ENCODE data around the gene RTN4. TPM values are rescaled to one million over a fixed set of nuclear protein-coding genes. Genes with fewer than 3 reads are reported as not detected.

Gene RTN4
- total RNA-seq, 2 donors from 2014 or later = 237 to 280 TPM

DNA sequence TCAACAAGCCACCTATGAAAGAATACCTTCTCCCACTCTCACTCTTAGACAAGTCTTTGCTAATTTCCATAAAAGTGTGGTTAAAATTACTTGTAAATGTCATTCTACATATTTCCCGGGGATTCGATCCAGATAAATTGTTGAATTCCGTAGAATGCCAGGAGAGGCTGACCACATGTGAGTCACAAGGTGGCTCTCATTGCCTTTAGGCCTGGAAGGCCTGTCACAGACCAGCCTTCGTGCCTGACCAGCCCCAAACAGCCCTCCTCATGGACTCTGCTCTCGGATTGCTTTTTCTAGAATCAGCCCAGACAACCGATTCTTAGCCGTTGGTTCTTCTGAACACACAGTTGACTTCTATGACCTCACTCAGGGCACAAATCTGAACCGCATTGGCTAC, 86.0 kb downstream of the RTN4 start:
- no peak for ATAC-seq
- intact Hi-C loops (cut with DNase I, micrococcal nuclease) = no loop called here
- no peak for DNase-seq

DNA sequence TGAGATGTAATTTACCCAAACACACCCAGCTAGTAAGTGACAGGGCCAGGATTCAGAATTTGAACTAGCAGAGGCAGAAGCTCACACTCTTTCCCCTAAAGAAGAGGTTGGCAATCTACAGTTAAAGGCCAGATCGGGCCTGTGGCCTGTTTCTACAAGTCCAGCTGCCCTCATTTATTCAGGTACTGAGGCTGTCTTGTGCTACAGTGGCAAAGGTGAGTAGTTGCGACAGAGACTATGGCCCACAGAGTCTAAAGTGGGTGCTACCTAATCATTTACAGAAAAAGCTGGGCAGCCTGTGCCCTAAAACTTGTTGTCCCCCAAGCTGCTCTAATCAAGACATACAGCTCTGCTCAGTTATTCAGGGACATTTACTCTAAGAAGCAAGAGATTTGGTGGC, 86.8 kb downstream of the RTN4 start:
- ATAC-seq (peak; percentile 6), DNase-seq (no peak)
- intact Hi-C loops (cut with DNase I, micrococcal nuclease) = no loop called here

DNA sequence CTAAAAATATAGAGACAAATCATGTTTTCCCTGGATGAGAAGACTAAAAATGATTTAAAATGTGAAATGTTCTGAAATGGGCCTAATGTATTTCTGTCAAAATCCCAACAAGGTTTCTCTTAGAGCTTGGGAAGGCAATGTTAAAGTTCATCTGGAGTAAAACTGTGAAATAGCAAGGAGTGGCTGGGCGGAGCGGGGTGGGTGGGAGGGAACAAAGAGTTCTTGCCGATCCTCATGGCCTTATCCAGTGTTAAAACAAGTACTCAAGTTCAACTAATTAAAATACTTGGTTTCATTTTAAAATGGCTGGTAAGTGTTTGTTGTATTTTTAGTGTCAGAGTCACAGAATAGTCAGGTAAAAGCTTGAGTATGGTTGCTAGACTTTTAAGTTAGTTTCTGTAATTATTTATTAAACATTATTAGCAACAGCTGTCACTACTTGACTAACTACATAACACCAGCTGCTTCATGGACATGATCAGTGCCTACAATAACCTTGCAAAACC, 87.3 kb downstream of the RTN4 start:
- ATAC-seq (peak; percentile 80), DNase-seq (no peak)
- intact Hi-C loops (cut with DNase I, micrococcal nuclease) = no loop called here

DNA sequence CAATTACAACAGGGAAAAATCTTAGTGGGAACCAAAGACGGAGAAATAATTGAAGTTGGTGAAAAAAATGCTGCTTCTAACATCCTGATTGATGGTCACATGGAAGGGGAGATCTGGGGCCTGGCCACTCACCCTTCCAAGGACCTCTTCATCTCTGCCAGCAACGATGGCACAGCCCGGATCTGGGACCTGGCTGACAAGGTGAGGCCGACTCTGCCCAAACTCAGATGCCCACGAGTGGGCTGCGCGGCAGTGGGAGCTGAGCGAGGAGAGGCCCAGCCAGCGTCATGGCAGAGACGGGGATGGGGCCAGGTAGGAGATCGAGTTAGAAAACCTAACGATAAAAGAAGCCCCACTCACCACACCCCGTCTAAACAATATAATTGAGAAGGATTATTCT, 87.7 kb downstream of the RTN4 start:
- no peak for DNase-seq
- ATAC-seq = no peak
- intact Hi-C loops (cut with DNase I, micrococcal nuclease) = no loop called here

DNA sequence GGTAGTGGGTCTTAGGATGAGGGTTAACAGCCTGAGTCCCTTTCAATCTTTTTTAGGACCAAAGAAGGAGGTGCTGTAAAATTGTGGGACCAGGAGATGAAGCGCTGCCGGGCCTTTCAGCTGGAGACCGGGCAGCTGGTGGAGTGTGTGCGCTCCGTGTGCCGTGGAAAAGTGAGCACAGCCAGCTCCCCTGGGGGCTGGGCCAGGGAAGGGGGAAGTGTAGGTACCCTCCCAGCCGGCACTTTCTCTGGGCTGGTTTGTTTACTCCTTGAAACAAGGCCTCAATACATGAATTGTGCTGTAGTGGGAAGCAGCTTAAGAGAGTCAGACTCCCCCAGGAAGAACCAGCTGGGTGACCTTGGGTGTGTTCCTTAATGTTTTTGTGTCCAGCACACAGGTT, 90.1 kb downstream of the RTN4 start:
- DNase-seq (no peak), ATAC-seq (no peak)
- intact Hi-C loops (cut with DNase I, micrococcal nuclease) = no loop called here

DNA sequence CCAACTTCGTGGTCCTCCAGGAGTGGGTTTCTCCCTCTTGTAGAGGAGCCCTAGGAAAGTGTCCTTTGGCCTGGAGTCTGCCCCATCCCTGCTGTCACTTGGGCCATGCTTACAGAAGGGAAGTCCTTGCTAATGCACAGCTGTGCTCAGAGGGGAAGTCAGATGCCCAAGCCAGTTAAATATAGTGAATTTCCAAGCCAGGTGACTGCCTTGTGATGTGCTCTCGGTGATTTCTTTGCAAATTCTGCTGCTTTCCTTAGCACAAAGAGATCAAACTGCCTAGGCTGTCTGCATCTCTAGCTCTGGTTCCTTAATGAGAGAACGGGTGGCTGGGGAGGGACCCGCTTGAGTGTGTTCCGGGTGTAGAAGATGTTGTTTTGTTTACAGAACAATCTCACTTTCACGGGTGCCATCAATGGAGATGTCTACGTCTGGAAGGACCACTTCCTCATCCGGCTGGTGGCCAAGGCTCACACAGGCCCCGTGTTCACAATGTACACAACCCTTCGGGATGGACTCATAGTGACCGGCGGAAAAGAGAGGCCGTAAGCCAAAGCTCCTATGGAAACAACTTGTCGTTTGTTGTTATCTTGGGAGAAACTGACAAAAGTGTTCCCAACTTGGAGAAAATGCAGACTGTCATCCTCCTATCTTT, 91.4 kb downstream of the RTN4 start:
- no peak for ATAC-seq
- DNase-seq = no peak
- intact Hi-C loops (cut with DNase I, micrococcal nuclease) = no loop called here

DNA sequence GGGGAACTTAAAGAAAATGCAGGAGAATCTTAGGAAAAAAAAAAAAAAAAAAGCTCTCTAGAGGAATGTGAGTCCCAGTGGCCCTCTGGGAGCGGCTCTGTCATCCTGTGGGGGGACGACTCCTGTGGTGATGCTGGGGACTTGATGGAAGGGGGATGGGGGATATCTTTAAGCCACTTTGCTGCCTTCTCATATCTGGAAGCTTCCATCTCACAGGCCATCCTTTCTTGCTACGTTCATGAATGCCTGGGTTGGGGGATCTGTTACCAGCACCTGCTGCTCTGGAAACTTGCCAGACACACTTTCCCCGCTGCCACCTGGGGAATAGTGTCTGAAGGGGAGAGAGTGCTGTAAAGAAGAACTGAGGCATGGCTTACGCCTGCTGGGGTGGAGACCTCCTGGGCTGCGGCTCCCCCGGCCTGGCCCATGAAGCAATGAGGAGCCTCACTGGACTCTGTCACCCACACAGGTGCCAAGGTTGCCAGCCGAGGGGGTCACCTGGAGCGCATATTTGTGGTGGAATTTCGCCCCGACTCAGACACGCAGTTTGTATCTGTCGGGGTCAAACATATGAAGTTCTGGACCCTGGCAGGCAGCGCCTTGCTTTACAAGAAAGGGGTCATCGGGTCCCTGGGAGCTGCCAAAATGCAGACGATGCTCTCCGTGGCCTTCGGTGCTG, 92.8 kb downstream of the RTN4 start:
- no peak for DNase-seq
- ATAC-seq = no peak
- intact Hi-C loops (cut with DNase I, micrococcal nuclease) = no loop called here

DNA sequence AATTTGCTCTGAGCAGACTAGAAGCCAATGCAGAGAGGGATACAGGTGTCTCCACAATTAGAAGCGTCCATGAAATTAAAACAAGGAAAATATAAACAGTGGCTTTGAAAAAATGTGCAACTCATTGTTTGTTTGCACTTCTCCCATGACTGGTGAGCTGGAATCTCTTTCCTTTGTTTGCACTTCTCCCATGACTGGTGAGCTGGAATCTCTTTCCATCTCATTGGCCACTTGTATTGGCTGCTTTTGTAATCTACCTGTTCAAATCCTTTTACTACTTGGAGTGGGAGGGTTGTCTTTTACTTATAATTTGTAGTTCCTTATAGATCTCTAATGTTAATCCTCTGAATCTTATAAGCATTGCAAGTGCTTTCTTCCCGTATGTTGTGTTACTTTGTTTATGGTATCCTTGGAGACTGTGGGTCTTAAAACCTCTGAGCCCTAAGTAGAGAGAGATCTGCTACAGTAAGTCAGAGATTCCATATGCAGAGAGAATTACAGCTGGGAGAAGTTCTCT, 94.1 kb downstream of the RTN4 start:
- ATAC-seq = peak; percentile 22
- intact Hi-C loops (cut with DNase I, micrococcal nuclease) = no loop called here
- no peak for DNase-seq

DNA sequence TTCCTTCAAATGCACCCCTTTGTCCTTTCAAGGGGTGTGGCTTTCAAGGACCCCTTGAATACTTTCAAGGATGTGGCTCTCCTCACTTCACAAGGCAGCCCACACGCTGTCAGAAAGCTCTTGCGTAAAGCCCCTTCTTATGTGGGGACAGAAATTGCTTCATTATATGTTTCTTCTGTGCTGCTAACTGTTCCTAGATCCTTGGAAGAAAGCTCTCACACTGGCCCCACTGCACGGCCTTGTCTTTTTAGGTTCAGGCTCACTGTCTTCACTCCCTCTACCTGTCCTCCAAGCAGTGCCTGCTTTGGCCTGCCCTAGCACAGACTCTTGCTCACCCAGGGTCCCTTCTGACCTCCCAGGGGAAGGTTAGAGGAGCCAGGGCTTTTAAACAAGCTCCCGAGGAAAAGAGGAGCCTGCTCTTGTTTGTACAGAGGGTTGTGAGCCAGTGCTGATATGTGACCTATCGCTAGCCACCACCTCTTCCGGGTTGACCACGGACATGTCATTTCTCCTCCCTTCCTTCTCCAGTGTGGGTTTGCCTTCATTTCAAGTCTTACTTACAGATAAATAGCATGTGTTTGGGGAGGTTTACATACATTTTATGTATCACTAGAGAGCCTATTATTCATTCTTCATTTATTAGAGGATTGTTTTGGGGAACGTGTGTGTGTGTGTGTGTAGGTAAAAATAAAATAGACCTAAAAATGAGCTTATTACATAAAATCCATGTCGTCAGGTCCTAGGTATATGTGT, 94.7 kb downstream of the RTN4 start:
- ATAC-seq (peak; percentile 68), DNase-seq (no peak)
- intact Hi-C loops (cut with DNase I, micrococcal nuclease) = no loop called here

DNA sequence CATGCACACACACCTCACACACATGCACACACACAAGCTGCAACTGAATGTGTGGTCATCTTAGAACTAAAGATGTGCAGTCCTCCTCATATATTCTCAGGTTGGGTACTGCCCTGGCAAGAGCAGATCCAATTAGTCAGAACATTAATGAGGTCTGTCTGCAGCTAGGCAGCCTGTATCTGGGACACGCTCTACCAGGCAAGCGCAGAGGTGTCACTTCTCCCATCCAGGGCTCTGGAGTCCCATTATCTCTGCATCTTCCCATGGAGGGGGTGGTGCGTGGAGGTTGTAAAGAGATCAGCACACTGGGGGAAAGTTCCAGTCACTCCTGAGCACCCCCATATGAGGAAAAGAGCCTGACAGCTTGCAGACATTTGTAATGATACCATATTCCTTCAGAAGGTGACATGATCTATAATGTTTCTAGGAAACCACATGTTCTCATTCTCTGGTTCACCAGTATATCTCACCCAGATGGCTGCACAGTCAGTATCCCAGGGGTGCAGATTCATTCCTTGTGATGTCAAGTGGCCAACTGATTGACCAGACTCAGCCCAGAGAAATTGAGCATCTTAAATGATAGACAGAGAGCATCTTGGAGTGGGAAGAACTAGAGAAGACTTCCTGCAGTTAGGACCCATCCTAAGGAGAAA, 95.4 kb downstream of the RTN4 start:
- intact Hi-C loops (cut with DNase I, micrococcal nuclease) = no loop called here
- no peak for DNase-seq
- no peak for ATAC-seq

DNA sequence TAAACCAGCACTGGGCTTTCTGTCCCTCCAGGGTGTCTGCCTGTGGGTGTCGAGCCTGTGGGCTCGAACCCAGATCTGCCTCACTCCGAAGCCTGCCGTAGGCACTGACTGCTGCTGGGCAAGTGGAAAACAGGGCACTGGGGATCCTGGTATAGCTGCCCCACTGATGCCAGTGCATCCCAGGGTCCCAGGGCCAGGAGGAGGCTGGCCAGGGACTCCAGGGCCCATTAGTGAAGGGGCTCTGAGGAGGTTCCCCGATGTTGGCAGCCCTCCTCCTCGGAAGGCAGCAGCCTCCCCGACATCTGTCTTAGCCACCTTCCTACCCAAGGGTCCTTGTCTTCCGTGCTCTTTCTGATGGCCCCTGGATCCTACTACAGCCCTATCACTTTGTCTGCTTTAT, 96.1 kb downstream of the RTN4 start:
- DNase-seq = no peak
- intact Hi-C loops (cut with DNase I, micrococcal nuclease) = no loop called here

DNA sequence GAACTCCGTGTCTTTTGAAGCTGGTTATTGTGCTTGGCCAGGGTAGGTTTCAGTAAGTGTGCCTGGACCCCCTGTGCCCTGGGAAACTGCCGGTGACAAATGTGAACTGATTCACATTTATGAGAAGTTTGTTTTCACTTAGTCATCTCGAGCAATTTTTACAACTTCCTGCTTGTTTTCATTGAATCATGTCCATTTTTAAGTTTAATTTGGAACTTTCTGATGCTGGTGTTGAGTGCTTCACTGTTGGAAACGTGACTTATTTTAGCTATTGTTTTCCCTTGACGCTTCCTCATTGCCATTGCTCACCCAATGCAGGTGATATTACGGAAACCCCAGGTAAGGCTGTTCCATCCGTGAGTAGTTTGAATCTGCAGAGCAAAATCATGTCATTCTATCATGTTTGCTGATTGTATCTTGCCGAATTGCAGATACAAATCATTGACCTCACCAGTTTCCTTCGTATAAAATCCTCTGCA, 97.2 kb downstream of the RTN4 start:
- no peak for DNase-seq
- ATAC-seq = peak; percentile 70
- intact Hi-C loops (cut with DNase I, micrococcal nuclease) = no loop called here

More for the DNA sequence above, 96.1 kb downstream of the RTN4 start:
- ATAC-seq = no peak

DNA sequence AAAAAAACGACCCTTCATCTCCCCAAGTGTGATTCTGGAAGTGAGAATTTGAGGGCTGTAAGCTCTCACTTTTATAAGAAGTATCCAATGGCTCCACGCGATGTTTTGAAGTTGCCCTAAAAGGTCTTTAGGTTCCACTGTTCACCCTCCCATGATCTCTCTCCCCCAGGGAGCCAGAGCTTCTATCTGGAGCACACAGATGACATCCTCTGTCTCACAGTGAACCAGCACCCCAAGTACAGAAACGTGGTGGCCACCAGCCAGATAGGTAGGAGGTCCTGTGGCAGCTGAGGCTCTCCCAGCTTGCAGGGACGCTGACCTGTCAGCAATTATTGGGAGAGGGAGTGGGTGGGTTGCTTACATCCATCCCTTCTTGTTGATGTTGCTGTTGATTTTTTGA, 97.8 kb downstream of the RTN4 start:
- ATAC-seq (no peak), DNase-seq (no peak)
- intact Hi-C loops (cut with DNase I, micrococcal nuclease) = no loop called here

DNA sequence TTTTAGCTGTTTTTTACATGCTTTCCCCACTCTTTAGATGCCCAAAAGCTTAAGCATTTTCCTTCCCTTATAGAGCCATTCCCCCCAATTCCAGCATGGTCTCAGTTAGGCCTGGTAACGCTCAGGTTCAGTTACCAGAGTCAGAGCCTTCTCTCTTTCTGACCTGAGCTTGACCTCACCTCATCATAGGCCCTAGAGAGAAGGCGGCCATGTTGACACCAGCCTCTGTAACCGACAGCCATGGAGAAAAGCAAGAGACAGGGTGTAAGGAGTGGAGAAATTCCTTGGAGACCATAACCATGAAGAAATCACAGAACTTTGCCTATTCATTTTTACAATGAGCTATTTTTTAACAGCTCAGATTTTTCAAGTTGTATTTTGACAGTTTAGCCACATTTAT, 99.4 kb downstream of the RTN4 start:
- ATAC-seq = no peak
- intact Hi-C loops (cut with DNase I, micrococcal nuclease) = no loop called here
- no peak for DNase-seq

DNA sequence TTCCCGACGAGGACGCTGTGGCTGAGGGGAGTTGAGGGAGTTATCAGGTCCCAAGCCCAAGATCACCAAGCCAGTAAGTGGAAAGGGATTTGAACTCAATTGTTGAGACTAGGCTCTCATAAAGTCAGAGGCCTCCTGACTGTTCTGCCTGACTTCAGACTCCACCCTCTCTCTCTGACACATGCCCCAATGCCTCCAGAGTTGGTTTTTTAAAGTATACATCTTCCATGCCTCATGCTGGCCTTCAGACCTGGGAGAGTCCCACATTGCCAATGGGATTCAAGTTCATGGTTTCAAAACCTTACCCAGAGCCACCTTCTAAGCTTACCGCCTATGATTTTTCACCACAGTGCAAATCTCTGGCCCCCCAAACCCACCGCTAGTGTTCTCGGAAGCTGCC, 100.8 kb downstream of the RTN4 start:
- ATAC-seq (no peak), DNase-seq (no peak)
- intact Hi-C loops (cut with DNase I, micrococcal nuclease) = no loop called here

DNA sequence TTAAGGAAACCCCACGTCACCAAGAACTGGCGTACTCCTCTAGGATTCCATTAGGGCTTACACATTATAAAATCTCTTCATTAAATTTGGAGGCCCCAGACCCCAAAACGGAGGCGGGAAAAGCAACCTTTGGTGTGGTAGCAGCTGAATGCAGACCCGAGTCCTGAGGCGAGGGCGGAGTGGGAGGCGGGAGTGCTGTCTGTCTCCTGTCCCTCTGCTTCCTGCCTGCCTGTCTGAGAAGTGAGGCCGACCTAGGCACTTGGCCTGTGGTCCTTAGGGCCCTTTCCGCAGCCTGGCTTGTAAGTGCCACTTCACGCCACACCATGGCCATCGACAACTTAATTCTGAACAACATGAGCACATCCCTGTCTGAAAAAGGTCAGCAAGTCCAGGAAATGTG, 102.1 kb downstream of the RTN4 start:
- ATAC-seq (no peak), DNase-seq (no peak)
- intact Hi-C loops (cut with DNase I, micrococcal nuclease) = no loop called here

DNA sequence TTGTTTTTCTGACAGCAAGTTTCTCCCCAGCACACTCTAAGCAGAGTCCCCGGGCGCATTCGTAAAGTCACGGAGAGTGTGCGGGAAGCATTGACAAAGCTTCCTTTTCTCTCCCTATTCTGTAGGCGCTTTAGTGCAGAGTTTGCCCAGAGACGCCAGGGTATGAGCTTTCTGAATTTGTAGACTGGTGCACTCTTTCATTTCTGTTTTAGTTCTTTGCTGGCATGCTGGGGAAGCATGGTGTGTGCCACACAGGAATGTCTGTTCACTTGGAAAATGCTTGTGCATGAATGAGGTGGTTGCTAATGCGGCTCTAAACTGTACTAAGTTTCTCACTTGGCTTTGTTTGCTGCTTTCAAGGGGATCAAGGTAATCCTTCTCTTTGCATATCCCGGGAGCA, 102.6 kb downstream of the RTN4 start:
- intact Hi-C loops (cut with DNase I, micrococcal nuclease) = no loop called here
- DNase-seq (no peak), ATAC-seq (no peak)

DNA sequence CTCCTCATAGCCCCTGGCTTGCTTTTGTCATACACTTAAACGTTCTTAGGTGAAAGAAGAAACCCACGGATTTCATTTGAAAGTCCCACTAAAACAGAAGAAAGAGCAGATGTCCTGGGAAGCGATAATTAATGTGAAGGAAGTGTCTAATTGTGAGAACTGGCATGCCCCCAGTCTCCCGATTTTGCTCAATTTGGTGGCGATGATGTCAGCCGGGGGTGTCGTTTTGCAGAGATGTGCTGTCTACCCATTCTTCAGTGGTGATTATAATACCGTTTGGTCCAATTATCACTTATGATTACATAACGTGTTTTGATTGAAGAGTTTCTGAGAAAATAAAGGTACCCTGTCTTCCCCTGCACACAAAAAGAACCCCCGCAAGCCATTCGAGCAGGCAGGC, 103.1 kb downstream of the RTN4 start:
- intact Hi-C loops (cut with DNase I, micrococcal nuclease) = no loop called here
- DNase-seq = no peak
- no peak for ATAC-seq

DNA sequence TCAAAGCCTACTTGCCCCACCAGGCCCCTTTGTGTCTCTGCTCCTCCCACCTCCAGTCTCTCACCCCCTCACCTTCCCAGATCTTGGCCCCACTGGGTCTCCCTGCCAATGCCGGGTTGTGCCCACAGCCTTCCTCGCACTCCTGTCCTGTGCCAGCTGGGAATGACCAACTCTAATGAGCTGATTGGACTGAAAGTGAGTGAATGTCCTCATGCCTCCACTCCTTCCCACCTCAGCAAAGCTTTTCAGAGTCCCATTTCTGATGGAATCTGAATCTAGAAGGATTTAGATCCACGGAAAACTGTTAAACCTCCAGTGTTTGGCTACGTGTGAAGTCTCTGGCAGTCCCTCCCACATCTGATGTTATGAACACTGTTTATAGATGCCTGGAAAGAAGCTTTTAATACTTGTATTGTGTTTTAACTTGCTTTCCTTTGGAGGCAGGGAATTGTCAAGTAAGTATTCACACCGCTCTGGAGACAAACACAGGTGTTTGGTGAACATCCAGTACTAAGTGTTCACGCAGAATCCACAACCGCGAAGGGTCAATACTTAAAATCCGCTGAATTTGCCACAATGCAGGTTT, 103.9 kb downstream of the RTN4 start:
- no peak for ATAC-seq
- intact Hi-C loops (cut with DNase I, micrococcal nuclease) = no loop called here
- DNase-seq = no peak

Measured in left colon (tissue), 2 donors.